ENCODE measurements around the gene RASGRF2. TPM values are rescaled to one million over a fixed set of nuclear protein-coding genes. Genes with fewer than 3 reads are reported as not detected.

Gene RASGRF2
- total and polyA plus RNA-seq, 2 of the 8 experiments (the other 6 are each of a cell fraction or from before 2014, with no cell fraction given): 2.6 to 29.5 TPM

DNA sequence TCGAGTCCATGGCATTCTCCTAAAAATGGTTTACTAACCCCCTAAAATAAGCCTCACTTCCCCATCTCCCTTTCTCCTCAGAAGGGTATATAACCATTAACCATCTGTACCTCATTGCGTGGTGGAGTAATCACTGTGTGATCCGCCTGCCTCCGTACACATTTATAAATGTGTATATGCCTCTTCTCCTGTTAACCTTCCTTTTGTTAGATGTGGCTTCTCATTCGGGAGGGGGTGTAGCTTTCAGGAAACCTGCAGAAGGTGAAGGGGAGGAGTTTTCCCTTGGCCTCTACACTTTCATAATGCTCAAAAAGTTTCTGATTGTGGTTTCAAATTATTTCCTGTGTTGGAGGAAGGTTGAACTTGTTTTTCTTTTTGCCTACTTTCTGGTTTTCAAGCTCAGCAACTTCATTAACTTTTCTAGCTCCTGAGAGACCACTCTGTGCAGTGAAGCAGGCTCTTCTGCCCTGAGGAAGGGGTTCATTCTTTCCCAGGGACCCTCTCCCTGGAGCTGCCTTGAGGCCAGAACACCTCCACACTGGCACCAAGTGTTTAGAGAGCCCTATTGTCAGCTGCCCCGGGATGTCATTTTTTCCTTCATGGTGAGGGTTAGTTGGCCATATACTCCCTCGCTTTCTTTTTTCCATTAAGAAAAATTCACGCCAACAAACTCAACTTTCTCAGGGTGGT is 46.9 kb downstream of the RASGRF2 start:
- no peak overlapping the region for H3K14ac ChIP-seq (ENCODE audit: insufficient read length)
- H3K4ac ChIP-seq (replicated peaks; ENCODE audit: insufficient read length, low read depth, low read length): no peak overlapping the region
- no peaks in the 10 kb centered on the region for H3K4me1 ChIP-seq (replicated peaks in 1 of 4; ENCODE audit: control insufficient read depth in 3 of 4, insufficient read depth in 4 of 4, low read length in 3 of 4)
- H3K27ac ChIP-seq (ENCODE audit: low read depth, low read length): no peak overlapping the region
- no peak overlapping the region for H3K4me2 ChIP-seq (ENCODE audit: insufficient read depth in 1 of 2, low read depth in 2 of 2, low read length in 2 of 2)
- H3K9me3 ChIP-seq (ENCODE audit: insufficient read depth in 2 of 2, low read depth in 1 of 2, low read length in 1 of 2): no peaks in the 10 kb centered on the region
- no peak overlapping the region for H3K23ac ChIP-seq (ENCODE audit: insufficient read length)
- no peak for FAIRE-seq
- WGBS, 2 experiments (ENCODE audit: extremely low coverage in 1 of 2, insufficient coverage in 1 of 2, insufficient read length in 1 of 2, insufficient replicate concordance in 2 of 2, low coverage in 1 of 2, low lambda C conversion rate in 2 of 2, missing lambda C conversion rate in 1 of 2): 71% methylated on average over 8 of the region's 8 CpGs; no CpG with 5 or more reads in 1 of the 2 experiments
- ChIA-PET CTCF (ENCODE audit: partially characterized antibody) (interaction anchor here (1.2 kb wide), 1 partner anchor 14 kb away, joined by 3 read pairs; no protein-coding TSS in a partner anchor), POLR2A (ENCODE audit: partially characterized antibody) (no interaction called here)
- H2AK5ac ChIP-seq (ENCODE audit: low read depth, low read length): no peak overlapping the region
- H2BK120ac ChIP-seq (replicated peaks; ENCODE audit: low read depth, low read length): no peak overlapping the region
- H3K79me1 ChIP-seq (ENCODE audit: low read depth, low read length): no peaks in the 10 kb centered on the region
- H3K4me3 ChIP-seq (ENCODE audit: extremely low read depth in 1 of 4, insufficient read depth in 2 of 4, low read depth in 3 of 4, low read length in 4 of 4): no peak overlapping the region
- H4K5ac ChIP-seq (ENCODE audit: insufficient read length, low read depth, low read length): no peak overlapping the region
- H3K23me2 ChIP-seq (ENCODE audit: low read depth, low read length): no peaks in the 10 kb centered on the region
- H2BK20ac ChIP-seq (ENCODE audit: low read length): no peak overlapping the region
- no peak overlapping the region for H2BK5ac ChIP-seq (ENCODE audit: low read depth, low read length)
- DNase-seq (ENCODE audit: low read depth in 1 of 2, low spot score in 2 of 2): no peak
- no peak overlapping the region for H3K9ac ChIP-seq (replicated peaks in 1 of 4; ENCODE audit: extremely low read depth in 1 of 4, low read depth in 3 of 4, low read length in 3 of 4)
- no peak overlapping the region for H3K56ac ChIP-seq (replicated peaks; ENCODE audit: insufficient read length, low read depth, low read length)
- H2BK15ac ChIP-seq (ENCODE audit: low read length): no peak overlapping the region
- peaks cover 0 to 1% (median 0%) of the 10 kb centered on the region in 4 experiments; a peak in 1 of 7 replicates for H3K27me3 ChIP-seq (replicated peaks in 1 of 4; ENCODE audit: control insufficient read depth in 3 of 4, extremely low read depth in 1 of 4, insufficient read depth in 3 of 4, low read length in 3 of 4)
- no peaks in the 10 kb centered on the region for H3K36me3 ChIP-seq (ENCODE audit: control insufficient read depth in 2 of 4, insufficient read depth in 4 of 4, low read length in 3 of 4)
- no peak overlapping the region for H4K8ac ChIP-seq (ENCODE audit: extremely low read depth, insufficient read depth, low read length)
- H2AFZ ChIP-seq (ENCODE audit: low read length): no peak overlapping the region
- no peak overlapping the region for H3K18ac ChIP-seq (ENCODE audit: extremely low read depth, low read length)
- no peaks in the 10 kb centered on the region; a peak in 1 of 4 replicates for H3K79me2 ChIP-seq (ENCODE audit: control insufficient read depth in 1 of 2, insufficient read depth in 2 of 2, low read length in 2 of 2)
- no peak overlapping the region for H4K91ac ChIP-seq (replicated peaks; ENCODE audit: insufficient read length, low read length)
- H2BK12ac ChIP-seq (ENCODE audit: low read depth, low read length): no peak overlapping the region
- no peaks in the 10 kb centered on the region for H4K20me1 ChIP-seq (replicated peaks in 1 of 2; ENCODE audit: control insufficient read depth in 1 of 2, insufficient read depth in 2 of 2, low read length in 2 of 2)
- TF ChIP-seq CTBP2 (IDR thresholded peaks at IDR 0.05; ENCODE audit: borderline replicate concordance, insufficient read depth, insufficient read length, low read length) (no peak), CEBPB (IDR thresholded peaks at IDR 0.05; ENCODE audit: low read depth, low read length) (no peak), TAF7 (optimal IDR thresholded peaks at IDR 0.05; ENCODE audit: borderline replicate concordance, low read depth, low read length) (no peak), CREB1 (IDR thresholded peaks at IDR 0.05) (no peak), JUN (IDR thresholded peaks at IDR 0.05; ENCODE audit: low read depth, low read length) (no peak), CHD1 (IDR thresholded peaks at IDR 0.05; ENCODE audit: low read depth, low read length) (no peak), SIN3A (conservative IDR thresholded peaks at IDR 0.05 in 1 of 2, IDR thresholded peaks at IDR 0.05 in 1 of 2; ENCODE audit: low read depth in 1 of 2, low read length in 2 of 2) (no peak), BCL11A (IDR thresholded peaks at IDR 0.05; ENCODE audit: low read depth in 2 of 2, low read length in 2 of 2) (no peak), RBBP5 (IDR thresholded peaks at IDR 0.05; ENCODE audit: borderline replicate concordance, low read depth, low read length) (no peak), POLR2A (IDR thresholded peaks at IDR 0.05; ENCODE audit: control extremely low read depth in 1 of 2, low read depth in 2 of 2, low read length in 2 of 2) (no peak), ZNF274 (IDR thresholded peaks at IDR 0.05; ENCODE audit: borderline replicate concordance, extremely low read depth, low read length) (no peak)
- TF ChIP-seq, protein P1, sequence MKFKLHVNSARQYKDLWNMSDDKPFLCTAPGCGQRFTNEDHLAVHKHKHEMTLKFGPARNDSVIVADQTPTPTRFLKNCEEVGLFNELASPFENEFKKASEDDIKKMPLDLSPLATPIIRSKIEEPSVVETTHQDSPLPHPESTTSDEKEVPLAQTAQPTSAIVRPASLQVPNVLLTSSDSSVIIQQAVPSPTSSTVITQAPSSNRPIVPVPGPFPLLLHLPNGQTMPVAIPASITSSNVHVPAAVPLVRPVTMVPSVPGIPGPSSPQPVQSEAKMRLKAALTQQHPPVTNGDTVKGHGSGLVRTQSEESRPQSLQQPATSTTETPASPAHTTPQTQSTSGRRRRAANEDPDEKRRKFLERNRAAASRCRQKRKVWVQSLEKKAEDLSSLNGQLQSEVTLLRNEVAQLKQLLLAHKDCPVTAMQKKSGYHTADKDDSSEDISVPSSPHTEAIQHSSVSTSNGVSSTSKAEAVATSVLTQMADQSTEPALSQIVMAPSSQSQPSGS (IDR thresholded peaks at IDR 0.05; ENCODE audit: low read length): no peak

All from H1 (cell line).